HG03460 (cell line): ENCODE data around the gene CLIP2.

Experiments
- ATAC-seq: cut with Tn5 transposase; IDR thresholded peaks from one replicate; pipeline ENCODE4 v1.9.1; 2021; ENCODE audit not compliant: unreplicated experiment

The CLIP2 gene

DNA sequence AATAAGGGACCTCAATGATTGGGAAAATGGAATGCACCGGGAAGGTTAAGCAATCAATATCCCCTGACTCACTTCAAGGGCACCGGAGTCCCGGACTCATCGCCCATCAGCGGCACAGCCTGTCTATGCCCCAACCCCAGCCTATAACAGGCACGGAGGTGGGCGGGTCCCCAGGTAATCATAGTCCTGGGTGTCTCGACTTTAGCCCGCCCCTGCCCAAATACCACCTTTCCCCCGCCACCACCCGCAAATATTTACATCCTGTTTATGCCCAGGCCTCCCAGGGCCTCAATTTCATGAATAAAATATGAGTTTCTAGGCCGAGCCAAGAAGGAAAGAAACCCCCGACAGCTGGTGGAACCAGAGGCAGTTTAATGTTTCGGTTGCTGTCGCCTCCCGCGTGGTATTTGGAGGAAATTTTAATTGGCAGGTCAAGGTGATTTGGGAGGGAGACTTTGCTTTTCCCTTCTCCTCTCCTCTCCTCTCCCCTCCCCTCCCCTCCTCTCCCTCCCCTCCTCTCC lies 19.4 kb upstream of the CLIP2 start:
- ATAC-seq, result peak; percentile 44

DNA sequence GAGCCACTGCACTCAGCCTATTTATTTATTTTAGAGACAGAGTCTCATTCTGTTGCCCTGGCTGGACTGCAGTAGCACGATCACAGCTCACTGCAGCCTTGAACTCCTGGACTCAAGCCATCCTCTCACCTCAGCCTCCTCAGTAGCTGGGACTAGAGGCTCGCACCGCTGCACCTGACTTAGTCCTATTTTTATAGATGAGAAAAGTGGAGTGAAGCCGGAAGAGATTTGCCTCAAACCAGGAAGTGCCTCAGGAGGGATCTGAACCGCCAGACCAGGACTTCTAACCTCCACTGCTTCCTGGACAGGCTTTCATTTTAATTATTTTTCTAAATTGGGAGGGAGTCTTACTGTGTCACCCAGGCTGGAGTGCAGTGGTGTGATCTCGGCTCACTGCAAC lies 17.5 kb upstream of the CLIP2 start:
- ATAC-seq, result no peak

DNA sequence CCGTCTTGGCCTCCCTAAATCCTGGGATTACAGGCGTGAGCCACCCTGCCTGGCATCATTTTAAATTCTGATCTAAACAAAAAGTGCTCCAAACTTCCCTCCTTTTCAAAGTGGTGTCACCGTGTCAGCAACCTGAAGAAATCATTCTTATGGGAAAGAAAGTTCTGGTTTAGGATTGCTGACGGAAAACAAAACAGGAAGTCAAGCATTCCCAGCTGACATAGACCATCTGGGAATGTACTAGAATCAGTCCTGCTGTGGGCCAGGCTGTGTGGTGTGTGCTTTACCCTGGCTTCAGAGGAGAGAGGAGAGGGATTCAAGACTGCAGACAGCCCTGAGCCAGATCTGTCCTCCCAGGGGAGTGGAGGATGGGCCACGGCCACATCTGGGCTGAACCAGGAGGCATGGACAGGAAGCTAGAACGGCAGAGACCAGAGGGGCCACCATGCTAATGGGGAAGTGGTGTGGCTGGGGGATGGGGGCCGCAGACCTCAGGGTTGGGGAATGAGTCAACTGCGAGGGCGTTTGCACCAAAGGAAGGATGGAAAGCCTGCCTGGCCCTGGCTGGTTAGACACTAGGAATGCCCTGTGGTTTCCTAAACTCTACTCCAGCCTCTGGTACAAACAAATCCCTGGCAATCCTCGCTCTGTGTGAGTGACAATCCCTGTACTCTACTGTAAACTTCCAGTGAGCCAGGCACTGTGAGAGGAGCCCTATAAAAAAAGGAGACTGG lies 16.7 kb upstream of the CLIP2 start:
- ATAC-seq, result peak; percentile 70

DNA sequence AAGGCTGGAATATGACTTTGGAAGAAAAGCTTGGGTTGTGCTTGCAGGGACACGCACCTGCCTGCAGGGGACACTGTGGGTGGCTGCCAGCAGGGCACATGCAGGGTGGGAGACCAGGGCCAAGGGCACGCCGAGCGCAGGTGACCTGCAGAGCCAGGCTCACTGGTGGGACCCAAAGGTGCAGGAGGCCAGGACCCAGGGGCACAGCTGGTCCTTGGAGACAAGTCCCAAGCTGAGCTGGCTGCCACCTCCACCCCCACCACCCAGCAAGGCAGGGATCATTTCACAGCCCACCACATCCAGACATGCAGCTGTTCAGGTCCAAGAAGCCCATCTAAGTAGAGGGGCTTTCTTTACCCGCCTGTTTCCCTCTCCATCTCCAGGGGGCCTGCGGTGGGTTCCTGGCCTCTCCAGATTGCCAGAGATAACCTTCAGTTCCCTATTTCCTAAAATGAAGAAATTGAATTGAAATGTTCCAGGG lies 13.8 kb upstream of the CLIP2 start:
- no peak for ATAC-seq

DNA sequence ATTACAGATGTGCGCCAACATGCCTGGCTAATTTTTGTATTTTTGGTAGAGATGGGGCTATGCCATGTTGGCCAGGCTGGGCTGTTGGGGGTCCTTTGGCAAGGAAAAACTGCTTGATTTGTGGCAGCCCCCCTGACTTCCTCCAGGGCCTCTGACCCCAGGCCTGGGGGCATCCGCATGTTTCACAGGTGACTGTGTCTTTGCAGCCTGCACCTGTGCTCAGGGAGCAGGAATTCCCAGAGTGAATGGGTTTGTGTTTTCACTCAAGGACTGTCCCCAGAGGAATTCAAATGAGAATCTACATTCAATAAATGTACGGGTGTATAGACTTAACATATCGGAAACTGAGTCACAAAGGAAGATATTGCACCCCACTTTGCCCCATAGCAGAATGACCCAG lies 11.6 kb upstream of the CLIP2 start:
- ATAC-seq, result no peak

DNA sequence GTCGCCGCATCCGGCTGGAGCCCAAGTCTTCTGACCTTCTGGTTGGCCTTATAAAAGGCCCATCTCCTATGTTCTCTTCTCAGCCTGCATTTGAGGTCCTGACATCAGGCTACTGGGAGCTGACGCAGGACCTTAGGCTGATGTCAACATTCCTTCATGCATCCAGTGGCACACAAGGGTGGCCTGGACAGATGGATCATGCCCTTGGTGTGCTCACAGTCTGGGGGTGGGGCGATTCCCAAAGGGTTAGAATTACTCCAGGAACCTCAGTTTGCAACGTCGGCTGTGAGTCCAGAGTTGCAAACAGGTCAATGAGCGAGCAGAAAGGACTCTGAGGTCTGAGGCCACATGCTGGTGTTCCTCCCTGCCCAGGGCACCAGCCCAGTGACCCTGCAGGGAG lies 8.2 kb upstream of the CLIP2 start:
- no peak for ATAC-seq

DNA sequence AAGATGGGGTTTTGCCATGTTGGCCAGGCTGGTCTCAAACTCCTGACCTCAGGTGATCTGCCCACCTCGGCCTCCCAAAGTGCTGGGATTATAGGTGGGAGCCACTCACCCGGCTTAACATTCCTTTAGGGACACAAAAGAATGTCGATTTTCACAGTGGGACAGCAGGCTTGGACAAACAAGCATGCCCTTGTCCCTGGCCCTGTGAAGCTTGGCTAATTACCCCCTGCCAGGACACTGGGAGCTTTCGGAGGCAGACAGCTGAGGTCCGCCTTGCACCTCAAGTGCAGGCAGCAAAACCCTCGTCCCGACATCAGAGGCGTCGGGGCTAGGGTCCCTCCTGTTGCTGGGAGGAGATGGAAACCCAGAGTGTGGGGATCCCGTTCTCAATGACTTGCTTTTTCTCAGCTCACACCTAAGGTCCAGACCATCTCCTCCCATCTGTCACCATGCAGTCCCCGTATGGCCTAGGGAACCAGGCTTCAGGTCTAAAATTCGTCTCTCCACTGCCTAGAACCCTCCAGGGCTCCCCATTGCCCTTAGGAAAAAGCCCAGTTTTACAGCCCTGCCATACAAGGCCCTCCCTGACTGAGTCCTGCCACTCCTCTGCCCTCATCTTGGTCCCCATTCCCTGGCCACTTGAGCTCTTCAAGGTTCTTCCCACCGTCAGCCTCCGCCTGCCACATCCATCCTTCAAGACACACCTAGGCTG lies 6.3 kb upstream of the CLIP2 start:
- no peak for ATAC-seq

DNA sequence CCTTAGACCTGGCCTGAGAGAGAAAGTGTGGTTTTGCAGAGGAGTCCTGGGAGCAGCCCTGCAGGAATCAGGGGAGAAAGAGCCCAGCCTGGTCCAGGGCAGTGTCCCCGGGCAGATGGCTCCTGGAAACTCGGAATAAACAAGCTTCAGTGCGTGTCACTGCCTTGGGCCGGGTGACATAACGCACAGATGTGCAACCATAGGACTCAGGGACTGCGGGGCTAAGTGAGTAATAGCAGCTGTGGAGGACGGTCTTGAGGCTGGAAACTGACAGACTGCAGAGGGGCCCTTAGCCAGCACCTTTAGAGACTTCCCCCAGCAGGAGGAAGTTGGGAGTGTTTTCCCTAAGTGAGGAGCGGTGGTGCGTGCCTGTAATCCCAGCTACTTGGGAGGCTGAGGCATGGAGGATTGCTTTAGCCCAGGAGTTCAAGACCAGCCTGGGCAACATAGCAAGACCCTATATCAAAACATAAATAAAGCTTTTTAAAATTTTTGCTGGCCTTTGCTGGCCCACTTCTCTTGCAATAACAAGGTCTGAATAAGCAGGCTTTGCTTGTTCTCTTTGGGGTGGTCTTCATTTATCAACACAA lies 5.3 kb upstream of the CLIP2 start:
- no peak for ATAC-seq

DNA sequence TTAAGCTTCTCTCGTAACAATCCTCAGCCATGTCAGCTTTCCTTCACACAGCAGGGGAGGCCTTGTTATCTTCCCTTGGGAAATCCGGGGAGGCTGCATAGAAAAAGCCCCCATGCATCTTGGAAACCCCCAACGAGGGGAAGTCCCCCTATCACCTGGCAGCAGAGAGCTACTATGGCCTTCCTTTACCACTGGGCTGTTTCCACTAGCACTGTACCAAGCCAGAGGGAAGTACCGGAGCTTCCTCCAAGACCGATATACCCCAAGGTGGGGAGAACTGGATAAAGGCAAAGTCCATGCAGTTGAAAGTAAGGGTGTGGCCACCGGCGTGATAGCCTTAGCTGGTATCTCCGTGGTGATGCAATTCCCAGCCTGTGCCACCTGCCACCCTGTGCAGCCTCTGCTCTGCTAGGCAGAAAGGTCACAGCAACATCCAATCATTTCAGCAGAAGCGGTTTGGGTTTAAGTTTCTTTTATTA lies 4.4 kb upstream of the CLIP2 start:
- ATAC-seq, result peak; percentile 42

DNA sequence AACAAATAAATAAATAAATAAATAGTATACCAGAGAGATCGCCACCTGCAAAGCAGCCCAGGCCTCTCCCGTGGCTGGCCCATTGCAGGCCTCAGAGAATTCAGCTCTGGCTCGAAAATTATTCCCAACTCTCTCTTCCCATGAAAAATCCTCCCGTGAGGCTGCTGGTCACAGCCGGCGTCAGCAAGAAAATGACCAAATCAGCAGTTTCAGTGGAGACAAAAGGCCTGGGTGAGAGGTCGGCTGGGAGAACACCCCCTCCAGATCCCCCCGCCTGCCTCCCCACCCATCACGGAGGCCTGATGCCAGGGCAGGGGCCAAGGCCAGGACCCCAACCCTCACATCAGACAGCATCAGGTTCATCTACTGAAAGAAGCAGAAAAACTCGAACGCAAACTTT lies 3.1 kb upstream of the CLIP2 start:
- no peak for ATAC-seq

DNA sequence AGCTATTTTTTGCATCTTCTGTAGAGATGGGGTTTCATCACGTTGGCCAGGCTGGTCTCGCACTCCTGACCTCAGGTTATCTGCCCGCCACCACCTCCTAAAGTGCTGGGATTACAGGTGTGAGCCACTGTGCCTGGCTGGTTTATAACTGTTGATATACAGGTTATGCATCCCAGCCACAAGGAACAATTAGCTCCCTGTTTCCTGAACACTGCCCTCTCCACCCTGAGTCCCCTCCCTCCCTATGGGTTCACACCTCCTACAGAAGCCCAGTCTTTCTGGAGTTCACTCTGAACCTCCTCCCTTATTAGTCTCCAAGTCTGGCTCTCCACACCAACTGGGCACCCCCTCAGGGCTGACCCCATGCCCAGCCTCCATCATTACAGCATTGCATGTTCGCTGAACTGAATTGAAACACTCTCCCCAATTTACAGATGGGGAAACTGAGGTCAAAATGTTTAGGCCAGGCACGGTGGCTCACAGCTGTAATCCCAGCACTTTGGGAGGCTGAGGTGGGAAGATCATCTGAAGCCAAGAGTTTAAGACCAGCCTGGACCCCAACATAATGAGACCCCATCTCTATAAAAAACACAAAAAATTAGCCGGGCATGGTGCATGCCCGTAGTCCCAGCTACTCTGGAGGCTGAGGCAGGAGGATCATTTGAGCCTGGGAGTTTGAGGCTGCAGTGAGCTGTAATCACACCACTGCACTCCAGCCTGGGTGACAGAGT lies 1.7 kb upstream of the CLIP2 start:
- ATAC-seq, result no peak

DNA sequence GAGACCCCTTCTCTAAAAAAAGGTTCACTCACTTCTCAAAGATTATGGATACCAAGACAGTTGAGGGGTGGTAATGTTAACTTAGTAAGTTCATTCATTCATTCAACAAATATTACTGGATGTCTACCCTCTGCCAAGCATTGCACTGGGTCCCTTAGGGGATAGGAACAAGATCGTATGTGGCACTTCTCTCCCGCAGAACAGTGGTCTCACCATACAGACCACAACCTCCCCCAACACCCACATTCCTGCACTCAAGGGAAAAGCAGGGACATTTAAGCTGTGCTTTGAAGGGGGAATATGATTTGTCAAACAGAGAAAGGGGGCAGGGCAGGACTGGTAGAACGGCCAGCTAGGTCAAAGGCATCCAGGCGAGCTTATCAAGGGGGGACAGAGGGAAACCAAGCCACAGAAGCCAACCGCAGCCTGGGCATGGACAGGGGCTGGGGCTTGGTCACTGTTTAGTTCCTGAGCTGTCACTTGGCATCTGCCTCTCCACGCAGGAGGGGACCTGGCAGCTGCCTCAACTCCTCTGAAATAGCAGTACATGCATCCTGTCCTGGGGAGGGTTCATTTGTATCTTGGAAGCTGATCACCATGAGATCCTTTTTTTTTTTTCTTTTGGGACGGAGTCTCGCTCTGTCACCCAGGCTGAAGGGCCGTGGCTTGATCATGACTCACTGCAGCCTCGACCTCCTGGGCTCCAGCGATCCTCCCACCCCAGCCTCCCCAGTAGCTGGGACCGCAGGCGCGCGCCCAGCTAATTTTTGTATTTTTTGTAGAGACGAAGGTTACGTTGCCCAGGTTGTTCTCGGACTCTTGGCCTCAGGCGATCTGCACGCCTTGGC lies 949 bp upstream of the CLIP2 start:
- ATAC-seq, result no peak

DNA sequence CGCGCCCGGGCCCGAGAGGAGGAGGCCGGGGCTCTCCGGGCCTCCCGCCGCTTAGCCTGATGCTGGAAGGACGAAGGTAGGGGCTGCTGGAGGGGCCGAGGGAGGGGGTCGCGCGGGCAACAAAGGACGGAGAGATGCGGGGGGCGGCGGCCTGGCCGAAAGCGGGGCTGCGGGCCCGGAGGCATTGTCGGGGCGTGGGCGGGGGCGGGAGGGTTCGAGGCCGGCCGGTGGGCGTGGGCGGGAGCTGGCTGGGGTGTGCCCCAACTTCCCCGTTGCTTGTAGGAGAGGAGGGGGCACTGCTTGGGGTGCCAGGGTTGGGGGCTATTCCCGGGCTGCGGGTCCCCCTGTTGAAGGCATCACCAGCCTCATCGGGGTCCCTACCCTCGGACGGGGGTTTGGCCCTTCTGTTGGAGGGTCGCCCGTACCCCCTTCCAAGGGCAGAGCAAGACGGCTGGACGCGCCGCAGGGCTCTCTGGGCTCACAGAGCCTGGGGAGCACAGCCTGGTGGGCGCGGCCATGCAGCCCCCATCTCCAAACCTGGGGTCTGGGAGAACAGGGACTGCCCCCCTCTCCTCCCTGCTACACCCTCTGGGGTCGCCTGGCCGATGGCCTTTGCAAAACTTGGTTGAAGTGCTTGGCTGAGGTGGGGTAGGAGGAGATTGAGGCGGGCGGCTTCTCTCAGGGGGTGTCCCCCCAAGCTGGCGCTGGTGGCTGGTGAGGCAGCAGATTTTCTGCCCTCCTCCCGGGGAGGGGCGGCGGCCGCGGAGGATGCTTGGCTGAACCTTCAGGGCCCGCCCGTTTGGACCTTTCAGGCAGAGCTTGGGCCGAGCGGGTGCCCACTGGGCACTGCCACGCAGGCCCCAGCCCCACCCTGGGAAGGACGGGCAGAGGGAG lies 699 bp downstream of the CLIP2 start:
- no peak for ATAC-seq

DNA sequence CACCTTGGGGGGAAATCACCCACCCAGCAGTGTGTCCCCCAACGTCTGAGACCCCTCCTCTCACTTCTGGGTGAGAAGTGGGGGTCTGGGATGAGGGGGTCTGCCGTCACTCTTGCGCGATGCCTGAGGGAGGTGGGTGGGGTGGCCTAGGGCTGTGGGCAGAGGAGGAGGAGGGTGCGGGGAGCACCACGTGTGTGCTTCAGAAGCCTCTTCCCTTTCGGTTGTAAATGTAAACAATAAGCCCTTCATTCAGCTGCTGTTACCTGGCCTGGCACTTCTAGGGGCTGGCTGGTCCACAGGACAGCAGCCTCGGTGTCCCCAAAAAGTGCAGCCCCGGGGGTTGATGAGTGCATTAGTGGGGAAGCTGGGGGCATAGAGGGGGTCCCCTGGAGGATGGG lies 1.3 kb downstream of the CLIP2 start:
- ATAC-seq, result no peak

DNA sequence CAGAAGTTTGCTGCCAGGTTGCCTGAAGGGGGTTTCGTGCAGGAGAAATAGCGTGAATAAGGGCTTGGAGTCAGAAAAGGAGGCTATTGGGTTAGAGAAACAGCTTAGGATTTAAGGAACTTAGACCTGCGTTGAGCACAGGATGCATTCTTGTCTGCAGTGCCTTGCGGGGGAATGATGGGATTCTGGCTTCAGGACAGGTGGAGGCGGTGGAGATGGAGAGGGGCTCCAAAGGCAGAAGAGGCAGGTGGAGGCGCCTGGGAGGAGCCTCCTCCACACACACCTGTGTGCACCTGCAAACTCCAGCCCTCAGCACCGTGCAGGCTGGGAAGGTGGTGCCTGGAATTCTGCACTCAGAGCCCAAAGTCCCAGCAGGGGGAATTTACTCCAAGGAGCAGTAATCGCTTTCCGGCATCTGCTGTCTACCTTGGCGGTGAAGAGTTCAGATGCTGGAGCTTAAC lies 1.8 kb downstream of the CLIP2 start:
- ATAC-seq, result no peak

DNA sequence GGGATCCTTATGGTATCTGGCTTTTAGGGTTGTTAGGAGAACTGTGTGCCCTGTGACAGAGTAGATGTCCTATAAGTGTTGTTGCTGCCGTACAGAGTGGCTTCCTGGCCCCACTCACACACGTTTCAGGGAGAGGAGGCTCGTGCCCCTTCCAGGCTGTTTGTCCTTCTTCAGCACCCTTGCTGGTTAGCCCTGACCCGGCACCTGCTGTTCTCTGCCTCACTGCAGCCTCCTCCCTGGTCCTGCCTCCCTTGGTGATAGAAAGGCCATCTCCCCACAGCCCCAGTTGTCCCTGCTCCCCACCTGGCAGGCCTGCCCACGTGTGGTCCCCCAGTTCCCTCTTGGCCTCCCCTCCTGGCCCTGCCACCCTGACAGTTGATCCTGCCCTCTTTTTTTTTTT lies 2.3 kb downstream of the CLIP2 start:
- ATAC-seq, result no peak

DNA sequence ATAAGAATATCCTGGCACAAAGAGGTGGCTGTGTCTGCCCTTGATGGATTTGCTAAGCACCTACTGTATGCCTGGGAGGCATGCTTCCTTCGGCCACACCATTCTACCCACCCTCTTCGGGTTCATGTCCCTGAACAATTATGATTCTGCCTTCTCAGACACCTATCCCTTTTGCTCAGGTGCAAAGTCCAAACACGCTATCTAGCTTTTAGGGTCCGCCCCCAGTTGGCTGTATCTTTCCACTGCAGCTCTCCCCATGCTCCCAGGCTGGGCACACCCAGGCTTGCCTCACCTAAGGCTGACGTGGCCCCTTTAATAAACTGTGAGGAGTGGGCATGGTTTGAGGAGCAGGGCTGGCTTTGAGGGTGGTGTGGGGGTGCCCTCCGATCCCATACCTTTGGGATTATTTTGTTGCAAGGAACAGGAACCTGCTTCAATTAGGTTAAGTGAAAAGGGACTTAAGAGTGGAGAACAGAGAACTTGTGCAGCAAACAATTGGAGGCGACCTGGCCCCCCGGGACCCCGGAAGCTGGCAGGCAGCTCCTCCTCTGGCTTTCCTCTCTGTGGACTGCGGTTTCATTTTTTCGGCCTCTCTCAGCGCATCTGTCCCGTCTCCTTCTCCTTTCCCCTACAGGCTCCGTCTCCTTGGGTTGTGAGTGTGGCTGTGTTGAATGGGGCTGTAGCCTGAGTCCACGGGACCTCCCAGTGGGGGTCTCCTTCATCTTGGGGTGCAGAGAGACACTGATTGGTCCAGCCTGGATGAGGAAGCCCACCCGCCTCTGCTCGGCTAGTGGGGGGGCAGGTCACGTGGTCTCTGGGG lies 3.8 kb downstream of the CLIP2 start:
- no peak for ATAC-seq

DNA sequence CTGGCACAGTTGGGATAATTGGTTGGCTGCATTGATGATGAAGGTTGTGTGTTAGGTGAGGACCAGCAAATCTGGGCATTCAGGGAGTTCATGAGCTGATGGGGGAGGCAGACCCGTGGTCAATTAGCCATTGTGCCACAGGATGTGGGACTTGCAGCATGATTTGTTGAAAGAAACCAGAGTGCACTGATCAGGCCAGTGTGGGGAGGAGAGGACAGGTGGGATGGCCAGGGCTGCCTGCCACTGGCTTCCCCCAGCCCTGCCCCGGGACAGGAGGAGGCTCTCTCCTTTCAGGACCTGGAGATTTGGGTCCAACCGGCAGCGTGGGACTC lies 4.3 kb downstream of the CLIP2 start:
- ATAC-seq, result no peak
